WTC11 (cell line): ENCODE data around the gene NOL4L. TPM values are rescaled to one million over a fixed set of nuclear protein-coding genes. Genes with fewer than 3 reads are reported as not detected.

ENCODE experiments used
- ATAC-seq: fragments of 200-7000 bp; cut with Tn5 transposase; 2 replicates; pipeline ENCODE4 v1.10.0; 2021; ENCODE audit warnings: mild to moderate bottlenecking, moderate library complexity
- CTCF ChIA-PET: fragments of 300-600 bp; sonication (Branson Sonifier 250); formaldehyde crosslinking; loops from one replicate; lab custom pipeline; 2021; ENCODE audit warnings: antibody characterized with exemption; lab: Charles Lee
- POLR2A ChIA-PET: fragments of 350-600 bp; sonication (Branson Sonifier 250); formaldehyde crosslinking; loops from one replicate; lab custom pipeline; 2021; ENCODE audit warnings: antibody characterized with exemption; lab: Charles Lee
- DNase-seq: peaks from one replicate; pipeline ENCODE4 v3.0.0; 2021; ENCODE audit warnings: low spot score
- H3K27ac Mint-ChIP-seq: 2 replicates; pipeline ENCODE4 v1.8.0; 2021; ENCODE audit warnings: mixed read lengths
- H3K27me3 Mint-ChIP-seq: 2 replicates; pipeline ENCODE4 v1.8.0; 2021; ENCODE audit warnings: low read depth, mild to moderate bottlenecking, moderate library complexity, mixed read lengths
- H3K36me3 Mint-ChIP-seq: 2 replicates; pipeline ENCODE4 v1.8.0; 2021; ENCODE audit warnings: mixed read lengths
- H3K4me1 Mint-ChIP-seq: 2 replicates; pipeline ENCODE4 v1.8.0; 2022; ENCODE audit warnings: mixed read lengths
- H3K4me3 Mint-ChIP-seq: 2 replicates; pipeline ENCODE4 v1.8.0; 2021; ENCODE audit warnings: mild to moderate bottlenecking, moderate library complexity, mixed read lengths
- H3K9me3 Mint-ChIP-seq: 2 replicates; pipeline ENCODE4 v1.8.0; 2021; ENCODE audit warnings: mixed read lengths
- CBFB ChIP-seq: sonication (generic); formaldehyde crosslinking; IDR thresholded peaks from 2 replicates; pipeline ENCODE4 v1.8.1; 2022; ENCODE audit warnings: mild to moderate bottlenecking, low read depth, missing genetic modification reagents
- CREB1 ChIP-seq: sonication (generic); formaldehyde crosslinking; IDR thresholded peaks from 2 replicates; pipeline ENCODE4 v1.8.0; 2023; ENCODE audit warnings: mild to moderate bottlenecking, missing genetic modification reagents
- FOXJ3 ChIP-seq: sonication (generic); formaldehyde crosslinking; IDR thresholded peaks from 2 replicates; pipeline ENCODE4 v1.9.0; 2021; ENCODE audit warnings: missing genetic modification reagents, mild to moderate bottlenecking, borderline replicate concordance
- FOXK1 ChIP-seq: sonication (generic); formaldehyde crosslinking; IDR thresholded peaks from 2 replicates; pipeline ENCODE4 v1.8.0; 2022; ENCODE audit warnings: mild to moderate bottlenecking, moderate library complexity, missing genetic modification reagents
- FOXP1 ChIP-seq: sonication (generic); formaldehyde crosslinking; IDR thresholded peaks from 2 replicates; pipeline ENCODE4 v1.8.0; 2022; ENCODE audit warnings: missing genetic modification reagents, mild to moderate bottlenecking, moderate library complexity, borderline replicate concordance
- GRHL2 ChIP-seq: fragments of 250-450 bp; sonication (Bioruptor Pico); IDR thresholded peaks from 2 replicates; pipeline ENCODE4 v1.8.0; 2022; ENCODE audit warnings: mild to moderate bottlenecking, moderate library complexity; ENCODE audit not compliant: insufficient replicate concordance, severe bottlenecking
- GTF2I ChIP-seq: fragments of 250-450 bp; sonication (Bioruptor Pico); conservative IDR thresholded peaks from 2 replicates; pipeline ENCODE4 v1.4.0; 2021; ENCODE audit warnings: mild to moderate bottlenecking
- IRF2 ChIP-seq: sonication (generic); formaldehyde crosslinking; IDR thresholded peaks from 2 replicates; pipeline ENCODE4 v1.8.0; 2022; ENCODE audit warnings: low read depth, missing genetic modification reagents, borderline replicate concordance
- NFATC4 ChIP-seq: fragments of 250-450 bp; sonication (Bioruptor Pico); IDR thresholded peaks from 2 replicates; pipeline ENCODE4 v1.9.0; 2021; ENCODE audit warnings: mild to moderate bottlenecking
- NR1H2 ChIP-seq: sonication (generic); formaldehyde crosslinking; IDR thresholded peaks from 2 replicates; pipeline ENCODE4 v1.9.0; 2021; ENCODE audit warnings: mild to moderate bottlenecking, moderate library complexity, missing genetic modification reagents
- RORB ChIP-seq: fragments of 250-450 bp; sonication (Bioruptor Pico); IDR thresholded peaks from 2 replicates; pipeline ENCODE4 v1.9.0; 2021; ENCODE audit warnings: mild to moderate bottlenecking
- SOX15 ChIP-seq: fragments of 250-450 bp; sonication (Bioruptor Pico); IDR thresholded peaks from 2 replicates; pipeline ENCODE4 v1.9.0; 2021; ENCODE audit warnings: mild to moderate bottlenecking
- TCF7 ChIP-seq: sonication (generic); formaldehyde crosslinking; IDR thresholded peaks from 2 replicates; pipeline ENCODE4 v1.8.0; 2022; ENCODE audit warnings: mild to moderate bottlenecking, low read depth, missing genetic modification reagents, moderate library complexity
- ZNF232 ChIP-seq: sonication (generic); formaldehyde crosslinking; IDR thresholded peaks from 2 replicates; pipeline ENCODE4 v1.8.0; 2022; ENCODE audit warnings: mild to moderate bottlenecking, missing genetic modification reagents
- ZNF416 ChIP-seq: fragments of 250-450 bp; sonication (Bioruptor Pico); IDR thresholded peaks from 2 replicates; pipeline ENCODE4 v1.9.0; 2021; ENCODE audit warnings: mild to moderate bottlenecking, inconsistent platforms
- ZNF423 ChIP-seq: fragments of 250-450 bp; sonication (Bioruptor Pico); IDR thresholded peaks from 2 replicates; pipeline ENCODE4 v2.1.2; 2022; ENCODE audit warnings: mild to moderate bottlenecking, moderate library complexity
- total RNA-seq: library from RNA; stranded (reverse); gene quantifications from 3 replicates; pipeline ENCODE4 v1.2.3, GENCODE V29; 2021
- TF ChIP-seq, protein P1 (sequence below): sonication (generic); formaldehyde crosslinking; IDR thresholded peaks from 2 replicates; pipeline ENCODE4 v1.8.1; 2022; ENCODE audit warnings: mild to moderate bottlenecking, missing genetic modification reagents, moderate library complexity, borderline replicate concordance
- TF ChIP-seq, protein P2 (sequence below): sonication (generic); formaldehyde crosslinking; IDR thresholded peaks from 2 replicates; pipeline ENCODE4 v1.8.1; 2023; ENCODE audit warnings: mild to moderate bottlenecking, missing genetic modification reagents
- TF ChIP-seq, protein P3 (sequence below): sonication (generic); formaldehyde crosslinking; IDR thresholded peaks from 2 replicates; pipeline ENCODE4 v1.8.1; 2023; ENCODE audit warnings: mild to moderate bottlenecking, missing genetic modification reagents, moderate library complexity
- TF ChIP-seq, protein P4 (sequence below): fragments of 250-450 bp; sonication (Bioruptor Pico); IDR thresholded peaks from 2 replicates; pipeline ENCODE4 v1.9.0; 2021; ENCODE audit warnings: mild to moderate bottlenecking, borderline replicate concordance

The NOL4L gene
- total RNA-seq, 1 experiment from 2014 or later: 29.0 TPM

DNA sequence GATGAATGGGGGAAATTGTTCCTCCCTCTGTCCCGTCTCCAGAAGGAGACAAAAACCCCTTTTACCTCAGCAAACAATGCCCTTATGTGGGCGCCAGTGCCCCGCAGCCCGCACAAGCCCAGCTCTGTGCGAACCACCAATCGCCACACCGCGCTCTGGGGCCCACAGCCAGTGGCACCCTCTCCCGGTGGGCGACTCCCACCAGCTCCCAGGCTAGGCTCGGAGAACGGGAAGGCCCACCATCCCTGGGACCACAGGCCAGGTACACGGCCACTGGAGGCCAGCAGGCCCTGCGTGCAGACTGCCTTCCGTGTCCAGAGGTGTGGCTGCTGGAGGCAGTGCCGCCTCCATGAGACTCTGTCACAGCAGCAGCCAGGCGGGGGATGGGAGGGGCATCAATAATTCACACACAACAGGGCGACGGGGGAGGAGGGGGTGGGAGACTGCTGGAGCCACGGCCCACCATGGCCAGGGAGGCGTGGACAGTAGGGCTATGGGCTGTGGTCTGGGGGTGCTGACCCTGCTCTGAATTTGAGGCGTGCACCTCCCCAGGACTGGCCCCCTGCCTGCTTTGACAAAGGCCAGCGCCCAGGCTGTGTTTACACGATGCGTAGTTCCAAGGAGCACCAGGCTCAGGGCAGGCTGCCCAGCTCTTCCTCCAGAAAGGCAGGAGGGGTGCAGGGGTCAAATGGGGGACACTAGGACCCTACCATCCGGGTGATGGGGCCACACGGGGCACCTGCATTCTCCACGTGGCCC lies 121.3 kb downstream of the NOL4L start:
- DNase-seq (no peak), ATAC-seq (peak; percentile 27)
- Mint-ChIP-seq H3K4me3 (no peak overlapping the region), H3K36me3 (no peaks in the 10 kb centered on the region), H3K27me3 (no peaks in the 10 kb centered on the region)
- no peak for TF ChIP-seq CBFB (CRISPR knock-in tag)
- TF ChIP-seq CREB1 (CRISPR knock-in tag): no peak
- TF ChIP-seq FOXP1 (CRISPR knock-in tag): no peak
- no peak for TF ChIP-seq FOXJ3 (CRISPR knock-in tag)
- no peak for TF ChIP-seq GRHL2 (CRISPR knock-in tag)
- TF ChIP-seq IRF2 (CRISPR knock-in tag): no peak
- TF ChIP-seq SOX15 (CRISPR knock-in tag): no peak
- TF ChIP-seq, protein P1, sequence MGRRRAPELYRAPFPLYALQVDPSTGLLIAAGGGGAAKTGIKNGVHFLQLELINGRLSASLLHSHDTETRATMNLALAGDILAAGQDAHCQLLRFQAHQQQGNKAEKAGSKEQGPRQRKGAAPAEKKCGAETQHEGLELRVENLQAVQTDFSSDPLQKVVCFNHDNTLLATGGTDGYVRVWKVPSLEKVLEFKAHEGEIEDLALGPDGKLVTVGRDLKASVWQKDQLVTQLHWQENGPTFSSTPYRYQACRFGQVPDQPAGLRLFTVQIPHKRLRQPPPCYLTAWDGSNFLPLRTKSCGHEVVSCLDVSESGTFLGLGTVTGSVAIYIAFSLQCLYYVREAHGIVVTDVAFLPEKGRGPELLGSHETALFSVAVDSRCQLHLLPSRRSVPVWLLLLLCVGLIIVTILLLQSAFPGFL: no peak
- TF ChIP-seq, protein P2, sequence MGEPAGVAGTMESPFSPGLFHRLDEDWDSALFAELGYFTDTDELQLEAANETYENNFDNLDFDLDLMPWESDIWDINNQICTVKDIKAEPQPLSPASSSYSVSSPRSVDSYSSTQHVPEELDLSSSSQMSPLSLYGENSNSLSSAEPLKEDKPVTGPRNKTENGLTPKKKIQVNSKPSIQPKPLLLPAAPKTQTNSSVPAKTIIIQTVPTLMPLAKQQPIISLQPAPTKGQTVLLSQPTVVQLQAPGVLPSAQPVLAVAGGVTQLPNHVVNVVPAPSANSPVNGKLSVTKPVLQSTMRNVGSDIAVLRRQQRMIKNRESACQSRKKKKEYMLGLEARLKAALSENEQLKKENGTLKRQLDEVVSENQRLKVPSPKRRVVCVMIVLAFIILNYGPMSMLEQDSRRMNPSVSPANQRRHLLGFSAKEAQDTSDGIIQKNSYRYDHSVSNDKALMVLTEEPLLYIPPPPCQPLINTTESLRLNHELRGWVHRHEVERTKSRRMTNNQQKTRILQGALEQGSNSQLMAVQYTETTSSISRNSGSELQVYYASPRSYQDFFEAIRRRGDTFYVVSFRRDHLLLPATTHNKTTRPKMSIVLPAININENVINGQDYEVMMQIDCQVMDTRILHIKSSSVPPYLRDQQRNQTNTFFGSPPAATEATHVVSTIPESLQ (CRISPR knock-in tag): no peak
- TF ChIP-seq GTF2I (CRISPR knock-in tag): no peak
- no peak for TF ChIP-seq NFATC4 (CRISPR knock-in tag)
- TF ChIP-seq, protein P3, sequence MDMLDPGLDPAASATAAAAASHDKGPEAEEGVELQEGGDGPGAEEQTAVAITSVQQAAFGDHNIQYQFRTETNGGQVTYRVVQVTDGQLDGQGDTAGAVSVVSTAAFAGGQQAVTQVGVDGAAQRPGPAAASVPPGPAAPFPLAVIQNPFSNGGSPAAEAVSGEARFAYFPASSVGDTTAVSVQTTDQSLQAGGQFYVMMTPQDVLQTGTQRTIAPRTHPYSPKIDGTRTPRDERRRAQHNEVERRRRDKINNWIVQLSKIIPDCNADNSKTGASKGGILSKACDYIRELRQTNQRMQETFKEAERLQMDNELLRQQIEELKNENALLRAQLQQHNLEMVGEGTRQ (CRISPR knock-in tag): no peak
- TF ChIP-seq ZNF416: no peak
- TF ChIP-seq ZNF423 (CRISPR knock-in tag): no peak
- TF ChIP-seq, all 79 proteins: peak for 0
- no peak overlapping the region for H3K27ac Mint-ChIP-seq
- H3K4me1 Mint-ChIP-seq: peaks cover 7% of the 10 kb centered on the region
- POLR2A ChIA-PET: no interaction called here
- CTCF ChIA-PET: interaction anchor here (0.5 kb wide), 1 partner anchor 72 kb away, joined by 3 read pairs; no protein-coding TSS in a partner anchor
- no peaks in the 10 kb centered on the region for H3K9me3 Mint-ChIP-seq

DNA sequence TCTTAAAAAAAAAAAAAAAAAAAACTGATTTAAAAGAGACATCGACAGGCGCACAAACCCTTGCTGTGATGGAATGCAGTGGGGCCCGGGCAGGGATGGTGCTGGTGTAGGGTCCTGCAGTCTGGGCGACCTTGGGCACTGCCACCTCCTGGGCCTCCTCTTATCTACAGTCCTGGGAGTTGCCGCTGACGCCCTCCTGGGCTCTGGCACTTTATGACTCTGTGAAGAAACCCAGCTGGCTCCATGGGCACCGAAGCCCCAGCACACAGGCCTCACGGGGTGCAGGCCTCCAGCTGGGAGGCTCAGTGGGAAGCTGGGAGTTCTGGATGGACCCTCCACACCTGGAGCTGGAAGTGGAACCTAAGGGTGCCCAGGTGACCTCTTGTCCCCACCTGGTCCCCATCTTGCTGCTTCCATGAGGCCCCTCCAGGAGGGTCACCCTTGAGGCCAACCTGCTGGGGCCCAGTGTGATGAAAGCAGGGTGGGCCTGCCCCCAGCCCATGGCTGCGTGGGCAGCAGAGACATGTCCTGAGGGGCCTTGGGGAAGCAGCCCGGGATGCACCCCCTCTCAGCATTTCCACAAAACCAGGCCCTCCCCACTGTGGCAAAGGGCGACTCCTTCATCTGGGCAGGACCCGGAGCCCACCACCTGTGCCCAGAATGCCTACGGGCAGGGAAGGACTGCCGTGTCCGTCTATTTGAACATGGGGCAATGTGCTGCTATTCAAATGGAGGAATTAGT lies 122.1 kb downstream of the NOL4L start:
- peaks cover 15% of the 10 kb centered on the region for H3K4me1 Mint-ChIP-seq
- H3K27me3 Mint-ChIP-seq: no peaks in the 10 kb centered on the region
- H3K27ac Mint-ChIP-seq: no peak overlapping the region
- ATAC-seq: no peak
- POLR2A ChIA-PET: no interaction called here
- TF ChIP-seq ZNF423 (CRISPR knock-in tag): 0 out of 2 replicates have a peak, but pooled peaks have one; percentile 34
- TF ChIP-seq NR1H2 (CRISPR knock-in tag): no peak
- TF ChIP-seq, all 79 proteins: peak for 1
- CTCF ChIA-PET: interaction anchor here (0.5 to 0.6 kb wide), 2 partner anchors 73 to 379 kb away, joined by 3 to 6 read pairs; no protein-coding TSS in a partner anchor
- no peaks in the 10 kb centered on the region for H3K9me3 Mint-ChIP-seq
- H3K36me3 Mint-ChIP-seq: no peaks in the 10 kb centered on the region
- H3K4me3 Mint-ChIP-seq: no peak overlapping the region
- DNase-seq: no peak

DNA sequence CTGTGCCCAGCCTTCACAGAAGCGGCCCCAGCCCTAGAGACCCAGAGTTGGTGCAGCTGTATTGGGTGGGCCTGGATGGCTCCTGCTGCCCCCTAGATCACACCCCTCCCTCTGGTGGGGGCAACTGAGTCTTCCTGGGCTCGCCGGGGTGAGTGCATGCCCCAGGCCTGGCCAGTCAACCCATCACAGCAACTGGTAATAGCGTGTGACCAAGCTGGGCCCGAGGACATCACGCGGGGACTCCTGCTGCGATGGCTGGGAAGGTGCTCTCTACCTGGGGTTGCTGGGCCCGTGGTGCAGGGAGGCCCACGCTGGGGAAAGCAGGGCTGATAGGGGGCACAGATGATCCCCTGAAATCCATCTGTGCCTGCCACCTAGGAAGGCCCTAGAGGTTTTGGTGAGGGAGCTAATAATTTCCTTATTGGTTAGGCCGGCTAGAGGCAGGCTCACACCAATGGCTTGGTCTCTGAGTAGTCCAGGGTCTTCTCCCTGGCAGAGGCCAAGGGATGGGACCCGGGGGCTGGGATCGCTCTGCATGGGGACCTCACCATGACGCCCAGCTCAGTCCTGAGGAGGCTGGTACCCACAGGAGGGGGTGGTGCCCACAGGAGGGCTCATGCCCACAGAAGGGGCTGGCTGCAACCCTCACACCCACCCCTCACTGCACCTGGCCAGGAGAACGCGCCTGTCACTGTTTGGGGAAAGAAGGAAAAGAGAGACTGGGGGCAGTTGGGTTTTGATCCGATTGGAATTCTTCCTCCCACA lies 123.1 kb downstream of the NOL4L start:
- H3K9me3 Mint-ChIP-seq: no peaks in the 10 kb centered on the region
- no peaks in the 10 kb centered on the region for H3K36me3 Mint-ChIP-seq
- ChIA-PET POLR2A (interaction anchor here (0.7 kb wide), 1 partner anchor 664 kb away, joined by 4 read pairs; no protein-coding TSS in a partner anchor), CTCF (interaction anchor here (0.6 to 0.7 kb wide), 3 partner anchors 34 to 400 kb away, joined by 3 to 6 read pairs (median 5); no protein-coding TSS in a partner anchor)
- no peaks in the 10 kb centered on the region for H3K27me3 Mint-ChIP-seq
- H3K27ac Mint-ChIP-seq: peak overlapping the region; percentile 45; the same call in 1 of the 2 replicates
- ATAC-seq (no peak), DNase-seq (no peak)
- H3K4me1 Mint-ChIP-seq: peaks cover 20% of the 10 kb centered on the region
- no peak overlapping the region for H3K4me3 Mint-ChIP-seq
- TF ChIP-seq FOXK1 (CRISPR knock-in tag) (no peak), ZNF232 (CRISPR knock-in tag) (no peak), SOX15 (CRISPR knock-in tag) (no peak), FOXJ3 (CRISPR knock-in tag) (no peak), RORB (no peak), TCF7 (CRISPR knock-in tag) (no peak)
- TF ChIP-seq, protein P4, sequence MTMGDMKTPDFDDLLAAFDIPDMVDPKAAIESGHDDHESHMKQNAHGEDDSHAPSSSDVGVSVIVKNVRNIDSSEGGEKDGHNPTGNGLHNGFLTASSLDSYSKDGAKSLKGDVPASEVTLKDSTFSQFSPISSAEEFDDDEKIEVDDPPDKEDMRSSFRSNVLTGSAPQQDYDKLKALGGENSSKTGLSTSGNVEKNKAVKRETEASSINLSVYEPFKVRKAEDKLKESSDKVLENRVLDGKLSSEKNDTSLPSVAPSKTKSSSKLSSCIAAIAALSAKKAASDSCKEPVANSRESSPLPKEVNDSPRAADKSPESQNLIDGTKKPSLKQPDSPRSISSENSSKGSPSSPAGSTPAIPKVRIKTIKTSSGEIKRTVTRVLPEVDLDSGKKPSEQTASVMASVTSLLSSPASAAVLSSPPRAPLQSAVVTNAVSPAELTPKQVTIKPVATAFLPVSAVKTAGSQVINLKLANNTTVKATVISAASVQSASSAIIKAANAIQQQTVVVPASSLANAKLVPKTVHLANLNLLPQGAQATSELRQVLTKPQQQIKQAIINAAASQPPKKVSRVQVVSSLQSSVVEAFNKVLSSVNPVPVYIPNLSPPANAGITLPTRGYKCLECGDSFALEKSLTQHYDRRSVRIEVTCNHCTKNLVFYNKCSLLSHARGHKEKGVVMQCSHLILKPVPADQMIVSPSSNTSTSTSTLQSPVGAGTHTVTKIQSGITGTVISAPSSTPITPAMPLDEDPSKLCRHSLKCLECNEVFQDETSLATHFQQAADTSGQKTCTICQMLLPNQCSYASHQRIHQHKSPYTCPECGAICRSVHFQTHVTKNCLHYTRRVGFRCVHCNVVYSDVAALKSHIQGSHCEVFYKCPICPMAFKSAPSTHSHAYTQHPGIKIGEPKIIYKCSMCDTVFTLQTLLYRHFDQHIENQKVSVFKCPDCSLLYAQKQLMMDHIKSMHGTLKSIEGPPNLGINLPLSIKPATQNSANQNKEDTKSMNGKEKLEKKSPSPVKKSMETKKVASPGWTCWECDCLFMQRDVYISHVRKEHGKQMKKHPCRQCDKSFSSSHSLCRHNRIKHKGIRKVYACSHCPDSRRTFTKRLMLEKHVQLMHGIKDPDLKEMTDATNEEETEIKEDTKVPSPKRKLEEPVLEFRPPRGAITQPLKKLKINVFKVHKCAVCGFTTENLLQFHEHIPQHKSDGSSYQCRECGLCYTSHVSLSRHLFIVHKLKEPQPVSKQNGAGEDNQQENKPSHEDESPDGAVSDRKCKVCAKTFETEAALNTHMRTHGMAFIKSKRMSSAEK (CRISPR knock-in tag): no peak
